Panc1 (cell line): ENCODE data around the gene FAM120B.

ENCODE experiments used
- POLR2AphosphoS5 ChIP-seq: IDR thresholded peaks from 2 replicates; pipeline ENCODE4 v1.6.1; 2012; ENCODE audit warnings: mild to moderate bottlenecking, low read depth, low read length, moderate library complexity
- SIN3A ChIP-seq: IDR thresholded peaks from 2 replicates; pipeline ENCODE4 v1.6.1; 2012; ENCODE audit warnings: low read depth, mild to moderate bottlenecking, low read length, moderate library complexity, borderline replicate concordance; ENCODE audit not compliant: insufficient read depth
- TCF7L2 ChIP-seq: IDR thresholded peaks from 2 replicates; pipeline ENCODE4 v1.6.1; 2011; ENCODE audit warnings: mild to moderate bottlenecking, low read depth, low read length, inconsistent platforms
- TF ChIP-seq, protein P1 (sequence below): fragments of 450-650 bp; IDR thresholded peaks from 2 replicates; pipeline ENCODE4 v1.5.1; 2017; ENCODE audit warnings: mild to moderate bottlenecking
- TF ChIP-seq, protein P2 (sequence below), 2 experiments: IDR thresholded peaks; 2 replicates each; pipeline ENCODE4 v1.6.1; 2011 to 2012; ENCODE audit warnings: low read depth in 2 of 2, control low read depth in 1 of 2, low read length in 1 of 2, mild to moderate bottlenecking in 1 of 2, moderate library complexity in 1 of 2; ENCODE audit not compliant: insufficient read depth in 1 of 2

DNA sequence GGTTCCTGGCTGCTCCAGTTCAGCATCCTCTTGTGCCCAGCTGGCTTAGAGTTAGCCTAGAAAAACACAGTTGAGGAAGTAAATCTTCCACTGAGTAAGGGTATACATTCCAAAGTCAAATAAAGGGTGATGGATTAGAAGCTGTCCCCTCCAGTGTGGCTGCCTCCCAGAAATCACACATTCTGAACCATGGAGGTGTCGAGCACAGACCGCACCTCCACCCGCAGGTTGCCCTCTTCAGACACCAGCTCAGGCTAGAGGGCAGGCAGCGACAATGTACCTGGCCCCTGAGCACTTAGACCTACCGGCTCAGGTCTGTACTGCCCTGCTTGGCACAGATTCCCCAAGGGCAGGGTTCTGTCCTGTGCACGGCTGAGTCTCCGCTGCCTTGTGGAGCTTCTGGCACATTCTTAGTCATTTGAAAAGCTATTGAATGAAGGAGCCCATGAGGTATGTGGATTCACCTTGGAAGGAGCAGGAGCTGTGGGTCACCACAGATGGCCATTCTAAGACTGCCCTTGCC, 118.1 kb downstream of the FAM120B start:
- TF ChIP-seq POLR2AphosphoS5 (no peak), TCF7L2 (no peak), SIN3A (no peak)
- TF ChIP-seq, protein P1, sequence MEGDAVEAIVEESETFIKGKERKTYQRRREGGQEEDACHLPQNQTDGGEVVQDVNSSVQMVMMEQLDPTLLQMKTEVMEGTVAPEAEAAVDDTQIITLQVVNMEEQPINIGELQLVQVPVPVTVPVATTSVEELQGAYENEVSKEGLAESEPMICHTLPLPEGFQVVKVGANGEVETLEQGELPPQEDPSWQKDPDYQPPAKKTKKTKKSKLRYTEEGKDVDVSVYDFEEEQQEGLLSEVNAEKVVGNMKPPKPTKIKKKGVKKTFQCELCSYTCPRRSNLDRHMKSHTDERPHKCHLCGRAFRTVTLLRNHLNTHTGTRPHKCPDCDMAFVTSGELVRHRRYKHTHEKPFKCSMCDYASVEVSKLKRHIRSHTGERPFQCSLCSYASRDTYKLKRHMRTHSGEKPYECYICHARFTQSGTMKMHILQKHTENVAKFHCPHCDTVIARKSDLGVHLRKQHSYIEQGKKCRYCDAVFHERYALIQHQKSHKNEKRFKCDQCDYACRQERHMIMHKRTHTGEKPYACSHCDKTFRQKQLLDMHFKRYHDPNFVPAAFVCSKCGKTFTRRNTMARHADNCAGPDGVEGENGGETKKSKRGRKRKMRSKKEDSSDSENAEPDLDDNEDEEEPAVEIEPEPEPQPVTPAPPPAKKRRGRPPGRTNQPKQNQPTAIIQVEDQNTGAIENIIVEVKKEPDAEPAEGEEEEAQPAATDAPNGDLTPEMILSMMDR: no peak
- TF ChIP-seq, protein P2, sequence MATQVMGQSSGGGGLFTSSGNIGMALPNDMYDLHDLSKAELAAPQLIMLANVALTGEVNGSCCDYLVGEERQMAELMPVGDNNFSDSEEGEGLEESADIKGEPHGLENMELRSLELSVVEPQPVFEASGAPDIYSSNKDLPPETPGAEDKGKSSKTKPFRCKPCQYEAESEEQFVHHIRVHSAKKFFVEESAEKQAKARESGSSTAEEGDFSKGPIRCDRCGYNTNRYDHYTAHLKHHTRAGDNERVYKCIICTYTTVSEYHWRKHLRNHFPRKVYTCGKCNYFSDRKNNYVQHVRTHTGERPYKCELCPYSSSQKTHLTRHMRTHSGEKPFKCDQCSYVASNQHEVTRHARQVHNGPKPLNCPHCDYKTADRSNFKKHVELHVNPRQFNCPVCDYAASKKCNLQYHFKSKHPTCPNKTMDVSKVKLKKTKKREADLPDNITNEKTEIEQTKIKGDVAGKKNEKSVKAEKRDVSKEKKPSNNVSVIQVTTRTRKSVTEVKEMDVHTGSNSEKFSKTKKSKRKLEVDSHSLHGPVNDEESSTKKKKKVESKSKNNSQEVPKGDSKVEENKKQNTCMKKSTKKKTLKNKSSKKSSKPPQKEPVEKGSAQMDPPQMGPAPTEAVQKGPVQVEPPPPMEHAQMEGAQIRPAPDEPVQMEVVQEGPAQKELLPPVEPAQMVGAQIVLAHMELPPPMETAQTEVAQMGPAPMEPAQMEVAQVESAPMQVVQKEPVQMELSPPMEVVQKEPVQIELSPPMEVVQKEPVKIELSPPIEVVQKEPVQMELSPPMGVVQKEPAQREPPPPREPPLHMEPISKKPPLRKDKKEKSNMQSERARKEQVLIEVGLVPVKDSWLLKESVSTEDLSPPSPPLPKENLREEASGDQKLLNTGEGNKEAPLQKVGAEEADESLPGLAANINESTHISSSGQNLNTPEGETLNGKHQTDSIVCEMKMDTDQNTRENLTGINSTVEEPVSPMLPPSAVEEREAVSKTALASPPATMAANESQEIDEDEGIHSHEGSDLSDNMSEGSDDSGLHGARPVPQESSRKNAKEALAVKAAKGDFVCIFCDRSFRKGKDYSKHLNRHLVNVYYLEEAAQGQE (IDR thresholded peaks at IDR 0.05; ENCODE audit: insufficient read depth in 1 of 2, low read depth in 2 of 2, low read length in 1 of 2): no peak
